GM12874 (cell line): ENCODE results near the gene SULF2.

Experiments
- TF ChIP-seq, protein P1 (sequence below): IDR thresholded peaks from 2 replicates; pipeline ENCODE4 v1.5.1; 2011; ENCODE audit warnings: low read depth, mild to moderate bottlenecking, control low read depth, low read length, moderate library complexity; ENCODE audit not compliant: insufficient read depth

SULF2 gene

DNA sequence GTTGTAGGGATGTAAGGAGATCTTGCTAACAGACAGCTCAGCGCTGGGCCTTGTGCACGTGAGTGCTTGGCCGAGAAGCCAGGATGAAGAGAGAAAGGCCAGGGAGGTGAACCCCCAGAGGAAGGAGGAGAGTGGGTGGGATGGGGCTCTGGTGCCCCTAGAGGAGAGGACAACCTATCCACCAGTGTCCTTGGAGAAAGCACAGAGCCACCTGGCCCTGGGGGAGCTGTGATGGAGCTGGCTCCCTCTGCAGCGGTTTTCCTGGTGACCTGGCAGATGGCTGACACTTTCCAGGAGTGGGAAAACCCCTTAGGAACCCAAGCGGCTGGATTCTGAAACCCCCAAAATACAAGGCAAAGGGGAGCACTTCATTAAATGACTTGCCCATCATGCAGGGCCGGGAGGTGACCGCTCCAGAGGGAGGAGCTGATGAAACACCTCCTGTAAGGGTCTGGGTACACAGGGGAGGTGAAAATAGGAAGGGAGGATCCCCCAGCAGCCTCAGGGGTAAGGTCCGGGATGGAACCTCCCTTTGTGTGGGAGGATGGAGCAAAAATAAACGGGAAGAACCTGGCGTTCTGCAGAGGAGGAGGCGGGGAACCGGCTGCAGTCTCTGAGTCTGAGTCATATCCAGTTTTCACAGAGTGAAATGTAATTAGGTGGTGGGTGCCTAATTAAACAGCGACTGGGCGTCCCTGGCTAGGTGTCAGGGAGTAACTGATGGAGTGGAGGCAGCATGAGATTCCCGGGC is 80.4 kb downstream of the SULF2 start:
- TF ChIP-seq, protein P1, sequence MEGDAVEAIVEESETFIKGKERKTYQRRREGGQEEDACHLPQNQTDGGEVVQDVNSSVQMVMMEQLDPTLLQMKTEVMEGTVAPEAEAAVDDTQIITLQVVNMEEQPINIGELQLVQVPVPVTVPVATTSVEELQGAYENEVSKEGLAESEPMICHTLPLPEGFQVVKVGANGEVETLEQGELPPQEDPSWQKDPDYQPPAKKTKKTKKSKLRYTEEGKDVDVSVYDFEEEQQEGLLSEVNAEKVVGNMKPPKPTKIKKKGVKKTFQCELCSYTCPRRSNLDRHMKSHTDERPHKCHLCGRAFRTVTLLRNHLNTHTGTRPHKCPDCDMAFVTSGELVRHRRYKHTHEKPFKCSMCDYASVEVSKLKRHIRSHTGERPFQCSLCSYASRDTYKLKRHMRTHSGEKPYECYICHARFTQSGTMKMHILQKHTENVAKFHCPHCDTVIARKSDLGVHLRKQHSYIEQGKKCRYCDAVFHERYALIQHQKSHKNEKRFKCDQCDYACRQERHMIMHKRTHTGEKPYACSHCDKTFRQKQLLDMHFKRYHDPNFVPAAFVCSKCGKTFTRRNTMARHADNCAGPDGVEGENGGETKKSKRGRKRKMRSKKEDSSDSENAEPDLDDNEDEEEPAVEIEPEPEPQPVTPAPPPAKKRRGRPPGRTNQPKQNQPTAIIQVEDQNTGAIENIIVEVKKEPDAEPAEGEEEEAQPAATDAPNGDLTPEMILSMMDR: no peak

DNA sequence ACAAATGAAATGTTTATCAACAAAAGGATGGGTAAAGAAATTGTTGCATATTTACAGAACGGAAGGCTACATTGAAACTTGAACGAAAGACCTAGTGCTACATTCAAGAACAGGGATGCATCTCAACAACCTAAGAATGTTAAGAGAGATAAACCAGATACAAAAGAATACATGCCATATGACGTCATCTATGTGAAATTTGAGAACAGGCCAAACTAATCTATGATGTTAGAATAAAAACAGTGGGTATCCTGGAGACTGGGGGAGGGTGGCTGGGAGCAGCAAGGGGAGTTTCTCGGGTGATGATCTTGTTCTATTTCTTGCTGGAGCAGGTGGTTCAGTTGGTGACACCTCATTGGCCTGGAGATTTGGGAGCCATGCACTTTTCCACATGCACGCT is 81.5 kb downstream of the SULF2 start:
- TF ChIP-seq, protein P1: no peak

DNA sequence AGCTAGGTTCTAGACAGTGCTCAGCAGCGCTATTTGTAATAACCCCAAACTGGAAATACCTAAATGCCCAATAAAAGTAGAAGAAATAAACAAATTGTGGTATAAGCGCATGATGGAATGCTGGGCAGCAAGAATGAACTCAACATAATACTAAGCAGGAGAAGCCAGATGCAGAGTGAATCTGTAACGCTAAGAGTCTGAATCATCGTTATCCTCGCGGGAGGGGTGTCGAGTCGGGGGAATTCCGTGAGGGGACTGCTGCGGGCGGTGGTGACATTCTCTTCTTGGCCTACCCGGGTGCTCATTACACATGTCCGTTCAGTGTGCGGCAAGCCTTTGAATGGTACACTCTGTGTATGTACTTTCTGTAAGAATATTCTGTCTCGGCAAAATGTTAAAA is 83.7 kb downstream of the SULF2 start:
- TF ChIP-seq, protein P1: no peak

DNA sequence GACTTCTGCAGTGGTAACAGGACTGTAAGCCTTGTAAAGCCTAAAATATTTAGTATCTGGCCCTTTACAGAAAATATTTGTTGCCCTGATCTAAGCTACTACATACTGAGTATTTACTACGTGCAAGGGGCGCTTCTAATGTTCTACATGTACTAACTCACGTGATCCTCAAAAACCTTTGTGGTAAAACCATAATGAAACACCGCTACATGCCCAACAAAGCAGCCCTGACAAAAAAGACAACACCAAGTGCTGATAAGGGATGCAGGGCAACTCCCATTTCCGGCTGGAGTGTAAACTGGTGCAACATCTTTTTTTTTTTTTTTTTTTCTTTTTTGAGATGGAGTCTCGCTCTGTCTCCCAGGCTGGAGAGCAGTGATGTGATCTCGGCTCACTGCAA is 85.0 kb downstream of the SULF2 start:
- TF ChIP-seq, protein P1: no peak

DNA sequence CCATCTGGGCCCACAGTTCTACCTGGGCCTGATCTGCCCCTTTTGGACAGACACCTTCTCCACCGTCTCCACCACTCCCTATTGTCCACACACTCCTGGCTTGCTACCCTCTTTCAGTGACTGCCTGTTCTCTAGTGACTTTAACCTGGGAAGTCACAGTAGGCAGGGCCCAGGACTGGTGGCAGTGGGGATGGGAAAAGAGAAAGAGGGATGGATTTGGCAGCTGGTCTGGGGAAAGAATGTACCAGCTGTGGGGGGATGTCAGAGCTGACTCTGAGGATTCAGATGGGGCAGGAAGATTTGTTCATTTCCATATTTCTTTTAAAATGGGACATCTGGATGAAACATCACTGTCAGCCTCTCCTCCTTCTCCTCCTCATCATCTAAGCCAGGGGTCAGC is 85.5 kb downstream of the SULF2 start:
- TF ChIP-seq, protein P1: no peak

DNA sequence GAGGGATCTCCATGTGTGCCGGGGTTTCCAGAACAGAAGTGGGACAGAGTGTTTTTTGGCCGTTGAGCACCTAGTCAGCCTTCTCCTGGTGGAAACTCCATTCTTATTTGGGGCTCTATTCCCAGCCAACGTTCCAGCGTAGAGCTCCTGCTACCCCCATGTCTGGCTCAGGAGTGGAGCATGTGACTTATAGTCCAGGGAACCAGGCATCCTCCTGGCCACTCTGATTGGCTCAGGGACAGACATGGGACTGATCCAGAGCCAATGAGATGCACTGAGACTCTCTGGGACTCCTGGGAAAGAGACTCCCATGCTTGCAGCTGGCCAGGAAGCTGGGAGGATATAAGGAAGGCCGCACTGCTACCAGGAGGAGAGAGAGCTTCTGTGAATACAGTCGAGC is 87.1 kb downstream of the SULF2 start:
- TF ChIP-seq, protein P1: no peak

DNA sequence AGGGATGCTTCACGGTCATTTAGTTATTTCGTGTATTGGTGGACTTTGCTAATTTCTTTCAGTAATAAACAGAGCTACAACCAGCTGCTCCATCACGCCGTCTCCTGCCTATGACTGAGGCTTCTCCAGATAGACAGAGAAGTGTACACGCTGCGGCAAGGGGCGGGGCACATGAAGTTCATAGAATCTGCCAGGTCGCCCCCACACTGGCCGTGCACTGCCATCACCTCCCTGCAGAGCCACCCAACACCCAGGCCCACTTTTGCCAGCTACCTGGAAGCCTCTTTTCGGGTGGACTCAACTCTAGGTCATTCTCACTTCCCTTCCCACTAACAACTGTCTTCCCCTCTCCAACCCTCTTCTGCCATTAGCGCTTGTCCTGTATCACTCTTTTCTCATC is 88.4 kb downstream of the SULF2 start:
- TF ChIP-seq, protein P1: no peak
